ENCODE measurements around the gene MARCHF3.

Gene MARCHF3

GRCh38 chr5:127030259-127031146, at the start of gene MARCHF3:
TSS of gene MARCHF3 (minus strand) at chr5:127030558. CDS start at chr5:126918171, 112,387 bp downstream.
- H3K9me3 Mint-ChIP-seq: no peaks in the 10 kb centered on the region
- peak; percentile 97 for DNase-seq
- peak; percentile 93 to 94 for ATAC-seq (replicated peaks)
- H3K27me3 Mint-ChIP-seq: no peaks in the 10 kb centered on the region
- peak within 1 kb of the TSS; percentile 97 for H3K27ac Mint-ChIP-seq
- peaks cover 19 to 53% of the 10 kb centered on the region in 2 donors for H3K4me1 Mint-ChIP-seq
- H3K36me3 Mint-ChIP-seq: peaks cover 8 to 11% of the 10 kb centered on the region in 2 donors
- H3K4me3 Mint-ChIP-seq: peak within 1 kb of the TSS; percentile 89 to 98

GRCh38 chr5:127079994-127080491, 49.7 kb upstream of the MARCHF3 start:
- ATAC-seq (replicated peaks): peak in 1 of 2 donors; percentile 52
- Mint-ChIP-seq H3K4me3 (no peak overlapping the region), H3K4me1 (peaks cover 4 to 7% of the 10 kb centered on the region in 2 donors), H3K36me3 (no peaks in the 10 kb centered on the region), H3K9me3 (no peaks in the 10 kb centered on the region), H3K27me3 (peaks cover 0 to 5% of the 10 kb centered on the region in 2 donors), H3K27ac (no peak overlapping the region)
- DNase-seq: no peak

GRCh38 chr5:127077366-127077765, 47.0 kb upstream of the MARCHF3 start:
- Mint-ChIP-seq H3K27me3 (peaks cover 0 to 5% of the 10 kb centered on the region in 2 donors), H3K27ac (no peak overlapping the region), H3K36me3 (peaks cover 2 to 4% of the 10 kb centered on the region in 2 donors), H3K4me1 (peaks cover 7 to 8% of the 10 kb centered on the region in 2 donors), H3K4me3 (no peak overlapping the region), H3K9me3 (peaks cover 1 to 5% of the 10 kb centered on the region in 2 donors)
- DNase-seq (no peak), ATAC-seq (replicated peaks) (no peak)

- H3K27me3 Mint-ChIP-seq: peaks cover 0 to 5% of the 10 kb centered on the region in 2 donors
- no peak overlapping the region for H3K4me3 Mint-ChIP-seq
- H3K9me3 Mint-ChIP-seq: peaks cover 1 to 5% of the 10 kb centered on the region in 2 donors
- no peak for DNase-seq
- no peak for ATAC-seq (replicated peaks)
- H3K4me1 Mint-ChIP-seq: peaks cover 7 to 8% of the 10 kb centered on the region in 2 donors
- H3K27ac Mint-ChIP-seq: no peak overlapping the region
- H3K36me3 Mint-ChIP-seq: peaks cover 2 to 4% of the 10 kb centered on the region in 2 donors
These were observed 46.2 kb upstream of the MARCHF3 start for GRCh38 chr5:127076315-127077129.

GRCh38 chr5:127074466-127074865, 44.1 kb upstream of the MARCHF3 start:
- Mint-ChIP-seq H3K4me1 (peaks cover 0 to 4% of the 10 kb centered on the region in 2 donors), H3K27ac (no peak overlapping the region), H3K27me3 (no peaks in the 10 kb centered on the region)

GRCh38 chr5:127072861-127073846, 42.8 kb upstream of the MARCHF3 start, which contains the start of gene C5orf63:
TSS of gene C5orf63 (minus strand) at chr5:127073502. CDS start at chr5:127058995, 14,507 bp downstream.
- Mint-ChIP-seq H3K4me3 (peak within 1 kb of the TSS; percentile 90 to 96), H3K9me3 (peaks cover 1 to 5% of the 10 kb centered on the region in 2 donors), H3K27me3 (no peaks in the 10 kb centered on the region), H3K27ac (peak within 1 kb of the TSS; percentile 96), H3K36me3 (peaks cover 13 to 23% of the 10 kb centered on the region in 2 donors), H3K4me1 (peaks cover 0 to 4% of the 10 kb centered on the region in 2 donors)
- ATAC-seq (replicated peaks): peak; percentile 99
- DNase-seq: peak; percentile 77

More at GRCh38 chr5:127074466-127074865, 44.1 kb upstream of the MARCHF3 start:
- no peak overlapping the region for H3K4me3 Mint-ChIP-seq
- no peak for DNase-seq
- peaks cover 1 to 5% of the 10 kb centered on the region in 2 donors for H3K9me3 Mint-ChIP-seq
- no peak for ATAC-seq (replicated peaks)
- H3K36me3 Mint-ChIP-seq: peaks cover 9 to 12% of the 10 kb centered on the region in 2 donors

GRCh38 chr5:127070243-127070642, 39.9 kb upstream of the MARCHF3 start:
- Mint-ChIP-seq H3K36me3 (peaks cover 13 to 23% of the 10 kb centered on the region in 2 donors), H3K27me3 (no peaks in the 10 kb centered on the region), H3K27ac (no peak overlapping the region), H3K9me3 (peaks cover 1 to 5% of the 10 kb centered on the region in 2 donors), H3K4me3 (no peak overlapping the region), H3K4me1 (peaks cover 0 to 4% of the 10 kb centered on the region in 2 donors)
- ATAC-seq (replicated peaks) (no peak), DNase-seq (no peak)

- Mint-ChIP-seq H3K4me1 (peaks cover 0 to 1% of the 10 kb centered on the region in 2 donors), H3K4me3 (no peak overlapping the region), H3K27ac (no peak overlapping the region), H3K36me3 (peaks cover 13 to 19% of the 10 kb centered on the region in 2 donors), H3K9me3 (peaks cover 0 to under 1% of the 10 kb centered on the region in 2 donors), H3K27me3 (no peaks in the 10 kb centered on the region)
- ATAC-seq (replicated peaks) (no peak), DNase-seq (no peak)
These were observed 38.3 kb upstream of the MARCHF3 start for GRCh38 chr5:127068493-127069214.

- H3K9me3 Mint-ChIP-seq: no peaks in the 10 kb centered on the region
- no peak overlapping the region for H3K27ac Mint-ChIP-seq
- no peaks in the 10 kb centered on the region for H3K4me1 Mint-ChIP-seq
- ATAC-seq (replicated peaks) (no peak), DNase-seq (no peak)
- no peaks in the 10 kb centered on the region for H3K27me3 Mint-ChIP-seq
- H3K4me3 Mint-ChIP-seq: no peak overlapping the region
- peaks cover 13 to 18% of the 10 kb centered on the region in 2 donors for H3K36me3 Mint-ChIP-seq
These were observed 36.4 kb upstream of the MARCHF3 start for GRCh38 chr5:127066721-127067120.

- Mint-ChIP-seq H3K27ac (no peak overlapping the region), H3K27me3 (no peaks in the 10 kb centered on the region), H3K9me3 (no peaks in the 10 kb centered on the region), H3K36me3 (peaks cover 7 to 13% of the 10 kb centered on the region in 2 donors), H3K4me3 (no peak overlapping the region), H3K4me1 (peaks cover 4 to 12% of the 10 kb centered on the region in 2 donors)
- DNase-seq (no peak), ATAC-seq (replicated peaks) (no peak)
These were observed 34.0 kb upstream of the MARCHF3 start for GRCh38 chr5:127064253-127064840.

GRCh38 chr5:127063257-127063913, 33.0 kb upstream of the MARCHF3 start:
- no peaks in the 10 kb centered on the region for H3K27me3 Mint-ChIP-seq
- H3K4me3 Mint-ChIP-seq: no peak overlapping the region
- no peak overlapping the region for H3K27ac Mint-ChIP-seq
- H3K36me3 Mint-ChIP-seq: peaks cover 6 to 8% of the 10 kb centered on the region in 2 donors
- ATAC-seq (replicated peaks) (no peak), DNase-seq (no peak)
- no peaks in the 10 kb centered on the region for H3K9me3 Mint-ChIP-seq
- peaks cover 4 to 12% of the 10 kb centered on the region in 2 donors for H3K4me1 Mint-ChIP-seq

- peaks cover 4 to 12% of the 10 kb centered on the region in 2 donors for H3K4me1 Mint-ChIP-seq
- no peaks in the 10 kb centered on the region for H3K9me3 Mint-ChIP-seq
- H3K27ac Mint-ChIP-seq: no peak overlapping the region
- no peaks in the 10 kb centered on the region for H3K27me3 Mint-ChIP-seq
- ATAC-seq (replicated peaks) (no peak), DNase-seq (no peak)
- H3K4me3 Mint-ChIP-seq: no peak overlapping the region
- H3K36me3 Mint-ChIP-seq: peaks cover 10 to 12% of the 10 kb centered on the region in 2 donors
These were observed 31.6 kb upstream of the MARCHF3 start for GRCh38 chr5:127061956-127062355.

Measured in stimulated activated naive B cell treated with anti-CD40 and anti-IgM and Interleukin-4, amounts not matched to agents 10 μg/mL and 1 μg/mL and 100 μg/mL, for 72 hours (primary cell).